GM12878 (cell line): Measurements from ENCODE around the gene HSPA1A.
"Not testable (repeated sequence)": the region's sequence is repeated elsewhere in the genome, so short reads cannot be mapped to it uniquely, and the experiment has no call there.

Source experiments
- CBX3 ChIP-seq: fragments of 200-600 bp; sonication (generic); IDR thresholded peaks from 2 replicates; pipeline ENCODE4 v1.6.1; 2016; ENCODE audit warnings: low read depth, borderline replicate concordance
- DPF2 ChIP-seq: fragments of 450-650 bp; IDR thresholded peaks from 2 replicates; pipeline ENCODE4 v1.6.1; 2017; ENCODE audit warnings: mild to moderate bottlenecking
- EP300 ChIP-seq, 2 experiments: fragments of 150-350 bp in 1 of 2; IDR thresholded peaks; 2 replicates each; pipeline ENCODE4 v1.6.1; 2011 to 2012; ENCODE audit warnings: low read depth in 2 of 2, low read length in 2 of 2, borderline replicate concordance in 1 of 2, improper control_type of control experiment in 1 of 2, inconsistent platforms in 1 of 2; ENCODE audit not compliant: control insufficient read depth in 1 of 2
- GABPA ChIP-seq: IDR thresholded peaks from 2 replicates; pipeline ENCODE4 v1.6.1; 2014; ENCODE audit warnings: antibody characterized with exemption, low read depth, mild to moderate bottlenecking, inconsistent platforms
- MEF2A ChIP-seq: IDR thresholded peaks from 2 replicates; pipeline ENCODE4 v1.6.1; 2011; ENCODE audit warnings: low read depth, mild to moderate bottlenecking, low read length, moderate library complexity; ENCODE audit not compliant: insufficient read depth
- POLR2A ChIP-seq: IDR thresholded peaks from 2 replicates; pipeline ENCODE4 v1.6.1; 2011; ENCODE audit warnings: low read depth, mild to moderate bottlenecking, low read length
- RAD21 ChIP-seq: IDR thresholded peaks from 2 replicates; pipeline ENCODE4 v1.6.1; 2011; ENCODE audit warnings: mild to moderate bottlenecking, low read depth, low read length, moderate library complexity; ENCODE audit not compliant: insufficient read depth
- TAF1 ChIP-seq: IDR thresholded peaks from 2 replicates; pipeline ENCODE4 v1.6.1; 2011; ENCODE audit warnings: mild to moderate bottlenecking, low read depth, low read length, borderline replicate concordance
- TCF12 ChIP-seq: IDR thresholded peaks from 2 replicates; pipeline ENCODE4 v1.6.1; 2011; ENCODE audit warnings: low read depth, mild to moderate bottlenecking, low read length
- ZZZ3 ChIP-seq: IDR thresholded peaks from 2 replicates; pipeline ENCODE4 v1.6.1; 2011; ENCODE audit warnings: low read depth; ENCODE audit not compliant: control insufficient read depth, insufficient read length
- TF ChIP-seq, protein P1 (sequence below), 3 experiments: IDR thresholded peaks in 2 of 3; conservative IDR thresholded peaks in 1 of 3; 2 replicates each; pipeline ENCODE4 v1.5.1; 2011; ENCODE audit warnings: low read depth in 3 of 3, low read length in 3 of 3, mild to moderate bottlenecking in 3 of 3, control low read depth in 2 of 3, moderate library complexity in 2 of 3, inconsistent platforms in 1 of 3, mixed read lengths in 1 of 3; ENCODE audit not compliant: control insufficient read depth in 2 of 3, insufficient read depth in 1 of 3; ENCODE audit errors: extremely low read depth in 1 of 3
- TF ChIP-seq, protein P2 (sequence below): IDR thresholded peaks from 2 replicates; pipeline ENCODE4 v1.6.1; 2012; ENCODE audit warnings: mild to moderate bottlenecking, low read depth, low read length
- TF ChIP-seq, protein P3 (sequence below): fragments of 450-650 bp; IDR thresholded peaks from 2 replicates; pipeline ENCODE4 v1.6.1; 2016; ENCODE audit warnings: mild to moderate bottlenecking

DNA sequence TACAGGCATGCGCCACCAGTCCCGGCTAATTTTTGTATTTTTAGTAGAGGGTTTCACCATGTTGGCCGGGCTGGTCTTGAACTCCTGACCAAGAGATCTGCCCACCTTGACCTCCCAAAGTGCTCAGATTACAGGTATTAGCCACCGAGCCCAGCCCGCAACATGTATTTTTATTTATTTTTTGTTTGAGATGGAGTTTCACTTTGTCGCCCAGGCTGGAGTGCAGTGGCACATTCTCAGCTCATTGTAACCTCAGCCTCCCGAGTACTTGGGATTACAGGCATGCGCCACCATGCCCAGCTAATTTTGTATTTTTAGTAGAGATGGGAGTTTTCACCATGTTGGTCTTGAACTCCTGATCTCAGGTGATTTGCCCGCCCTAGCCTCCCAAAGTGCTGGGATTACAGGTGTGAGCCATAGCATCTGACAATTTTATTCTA, 22.8 kb downstream of the HSPA1A start:
- not testable (repeated sequence) for TF ChIP-seq GABPA; TAF1; MEF2A; RAD21; TCF12; DPF2; ZZZ3; EP300 (IDR thresholded peaks at IDR 0.05; ENCODE audit: borderline replicate concordance in 1 of 2, control insufficient read depth in 1 of 2, low read depth in 2 of 2, low read length in 2 of 2); CBX3; POLR2A
- TF ChIP-seq, protein P1, sequence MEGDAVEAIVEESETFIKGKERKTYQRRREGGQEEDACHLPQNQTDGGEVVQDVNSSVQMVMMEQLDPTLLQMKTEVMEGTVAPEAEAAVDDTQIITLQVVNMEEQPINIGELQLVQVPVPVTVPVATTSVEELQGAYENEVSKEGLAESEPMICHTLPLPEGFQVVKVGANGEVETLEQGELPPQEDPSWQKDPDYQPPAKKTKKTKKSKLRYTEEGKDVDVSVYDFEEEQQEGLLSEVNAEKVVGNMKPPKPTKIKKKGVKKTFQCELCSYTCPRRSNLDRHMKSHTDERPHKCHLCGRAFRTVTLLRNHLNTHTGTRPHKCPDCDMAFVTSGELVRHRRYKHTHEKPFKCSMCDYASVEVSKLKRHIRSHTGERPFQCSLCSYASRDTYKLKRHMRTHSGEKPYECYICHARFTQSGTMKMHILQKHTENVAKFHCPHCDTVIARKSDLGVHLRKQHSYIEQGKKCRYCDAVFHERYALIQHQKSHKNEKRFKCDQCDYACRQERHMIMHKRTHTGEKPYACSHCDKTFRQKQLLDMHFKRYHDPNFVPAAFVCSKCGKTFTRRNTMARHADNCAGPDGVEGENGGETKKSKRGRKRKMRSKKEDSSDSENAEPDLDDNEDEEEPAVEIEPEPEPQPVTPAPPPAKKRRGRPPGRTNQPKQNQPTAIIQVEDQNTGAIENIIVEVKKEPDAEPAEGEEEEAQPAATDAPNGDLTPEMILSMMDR (IDR thresholded peaks at IDR 0.05 in 2 of 3, conservative IDR thresholded peaks at IDR 0.05 in 1 of 3; ENCODE audit: control insufficient read depth in 2 of 3, extremely low read depth in 1 of 3, insufficient read depth in 1 of 3, low read depth in 3 of 3, low read length in 3 of 3): not testable (repeated sequence)
- TF ChIP-seq, protein P2, sequence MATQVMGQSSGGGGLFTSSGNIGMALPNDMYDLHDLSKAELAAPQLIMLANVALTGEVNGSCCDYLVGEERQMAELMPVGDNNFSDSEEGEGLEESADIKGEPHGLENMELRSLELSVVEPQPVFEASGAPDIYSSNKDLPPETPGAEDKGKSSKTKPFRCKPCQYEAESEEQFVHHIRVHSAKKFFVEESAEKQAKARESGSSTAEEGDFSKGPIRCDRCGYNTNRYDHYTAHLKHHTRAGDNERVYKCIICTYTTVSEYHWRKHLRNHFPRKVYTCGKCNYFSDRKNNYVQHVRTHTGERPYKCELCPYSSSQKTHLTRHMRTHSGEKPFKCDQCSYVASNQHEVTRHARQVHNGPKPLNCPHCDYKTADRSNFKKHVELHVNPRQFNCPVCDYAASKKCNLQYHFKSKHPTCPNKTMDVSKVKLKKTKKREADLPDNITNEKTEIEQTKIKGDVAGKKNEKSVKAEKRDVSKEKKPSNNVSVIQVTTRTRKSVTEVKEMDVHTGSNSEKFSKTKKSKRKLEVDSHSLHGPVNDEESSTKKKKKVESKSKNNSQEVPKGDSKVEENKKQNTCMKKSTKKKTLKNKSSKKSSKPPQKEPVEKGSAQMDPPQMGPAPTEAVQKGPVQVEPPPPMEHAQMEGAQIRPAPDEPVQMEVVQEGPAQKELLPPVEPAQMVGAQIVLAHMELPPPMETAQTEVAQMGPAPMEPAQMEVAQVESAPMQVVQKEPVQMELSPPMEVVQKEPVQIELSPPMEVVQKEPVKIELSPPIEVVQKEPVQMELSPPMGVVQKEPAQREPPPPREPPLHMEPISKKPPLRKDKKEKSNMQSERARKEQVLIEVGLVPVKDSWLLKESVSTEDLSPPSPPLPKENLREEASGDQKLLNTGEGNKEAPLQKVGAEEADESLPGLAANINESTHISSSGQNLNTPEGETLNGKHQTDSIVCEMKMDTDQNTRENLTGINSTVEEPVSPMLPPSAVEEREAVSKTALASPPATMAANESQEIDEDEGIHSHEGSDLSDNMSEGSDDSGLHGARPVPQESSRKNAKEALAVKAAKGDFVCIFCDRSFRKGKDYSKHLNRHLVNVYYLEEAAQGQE: not testable (repeated sequence)
- TF ChIP-seq, protein P3, sequence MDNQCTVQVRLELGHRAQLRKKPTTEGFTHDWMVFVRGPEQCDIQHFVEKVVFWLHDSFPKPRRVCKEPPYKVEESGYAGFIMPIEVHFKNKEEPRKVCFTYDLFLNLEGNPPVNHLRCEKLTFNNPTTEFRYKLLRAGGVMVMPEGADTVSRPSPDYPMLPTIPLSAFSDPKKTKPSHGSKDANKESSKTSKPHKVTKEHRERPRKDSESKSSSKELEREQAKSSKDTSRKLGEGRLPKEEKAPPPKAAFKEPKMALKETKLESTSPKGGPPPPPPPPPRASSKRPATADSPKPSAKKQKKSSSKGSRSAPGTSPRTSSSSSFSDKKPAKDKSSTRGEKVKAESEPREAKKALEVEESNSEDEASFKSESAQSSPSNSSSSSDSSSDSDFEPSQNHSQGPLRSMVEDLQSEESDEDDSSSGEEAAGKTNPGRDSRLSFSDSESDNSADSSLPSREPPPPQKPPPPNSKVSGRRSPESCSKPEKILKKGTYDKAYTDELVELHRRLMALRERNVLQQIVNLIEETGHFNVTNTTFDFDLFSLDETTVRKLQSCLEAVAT: not testable (repeated sequence)
